A673 (cell line): Measurements from ENCODE around the gene CARM1. TPM values are rescaled to one million over a fixed set of nuclear protein-coding genes. Genes with fewer than 3 reads are reported as not detected.

Source experiments
- BruUV-seq: library from RNA; stranded (reverse); fragments of 400-500 nt; replicated peaks from 2 replicates; lab custom pipeline; 2021; lab: Mats Ljungman, UMichigan
- CTCF ChIA-PET: fragments of 300-600 bp; sonication (Branson Sonifier 250); formaldehyde crosslinking; loops from one replicate; lab custom pipeline; 2022; ENCODE audit warnings: antibody characterized with exemption; lab: Charles Lee
- POLR2A ChIA-PET: fragments of 300-600 bp; sonication (Branson Sonifier 250); formaldehyde crosslinking; loops from one replicate; lab custom pipeline; 2022; ENCODE audit warnings: antibody characterized with exemption; ENCODE audit not compliant: low non-redundant PET; lab: Charles Lee
- DNase-seq: peaks from one replicate; pipeline ENCODE4 v3.0.0-alpha.2; 2015; ENCODE audit warnings: low spot score
- H3K27ac ChIP-seq: fragments of 200-600 bp; sonication (generic); 2 replicates; pipeline ENCODE4 v1.5.1; 2016; ENCODE audit warnings: mixed run types, low read depth, mild to moderate bottlenecking, mixed read lengths, antibody characterized with exemption, low read length; ENCODE audit not compliant: poor library complexity, severe bottlenecking
- H3K27me3 ChIP-seq: fragments of 200-600 bp; sonication (generic); replicated peaks from 2 replicates; pipeline ENCODE4 v1.6.1; 2017; ENCODE audit warnings: mixed run types, low read depth, mild to moderate bottlenecking, mixed read lengths, antibody characterized with exemption, low read length; ENCODE audit not compliant: insufficient read depth, poor library complexity
- H3K36me3 ChIP-seq: fragments of 200-600 bp; sonication (generic); 2 replicates; pipeline ENCODE4 v1.6.1; 2016; ENCODE audit warnings: mixed run types, mild to moderate bottlenecking, mixed read lengths, antibody characterized with exemption, low read length; ENCODE audit not compliant: insufficient read depth, poor library complexity, severe bottlenecking
- H3K4me1 ChIP-seq: fragments of 200-600 bp; sonication (generic); 2 replicates; pipeline ENCODE4 v1.6.1; 2017; ENCODE audit warnings: mixed run types, mild to moderate bottlenecking, mixed read lengths, antibody characterized with exemption, low read length; ENCODE audit not compliant: insufficient read depth, poor library complexity, severe bottlenecking
- H3K4me3 ChIP-seq: fragments of 200-600 bp; sonication (generic); 2 replicates; pipeline ENCODE4 v1.5.1; 2016; ENCODE audit warnings: low read depth, mixed run types, mild to moderate bottlenecking, mixed read lengths, low read length; ENCODE audit not compliant: poor library complexity, severe bottlenecking
- H3K9me3 ChIP-seq: fragments of 200-600 bp; sonication (generic); 2 replicates; pipeline ENCODE4 v1.6.1; 2016; ENCODE audit warnings: mixed run types, low read depth, mild to moderate bottlenecking, mixed read lengths, antibody characterized with exemption, low read length; ENCODE audit not compliant: poor library complexity, severe bottlenecking
- CTCF ChIP-seq: fragments of 300-800, 200-600 bp; sonication (generic); conservative IDR thresholded peaks from 2 replicates; pipeline ENCODE4 v1.5.1; 2017; ENCODE audit warnings: low read depth, mild to moderate bottlenecking, antibody characterized with exemption, low read length, moderate library complexity, mixed read lengths
- EZH2 ChIP-seq: fragments of 200-600 bp; sonication (generic); IDR thresholded peaks from 2 replicates; pipeline ENCODE4 v1.6.1; 2017; ENCODE audit warnings: borderline replicate concordance, low read depth, mild to moderate bottlenecking, mixed read lengths, antibody characterized with exemption, low read length; ENCODE audit not compliant: poor library complexity, severe bottlenecking
- intact Hi-C: fragments of 100-400 bp; cut with micrococcal nuclease; formaldehyde crosslinking; loops from one replicate; pipeline ENCODE4 v1.10.0; 2022; ENCODE audit not compliant: unreplicated experiment
- total RNA-seq: library from RNA; stranded (reverse); gene quantifications from 2 replicates; pipeline ENCODE4 v1.2.3, GENCODE V29; 2021

CARM1 gene
- total RNA-seq, 1 experiment from 2014 or later, result 78.7 TPM

DNA sequence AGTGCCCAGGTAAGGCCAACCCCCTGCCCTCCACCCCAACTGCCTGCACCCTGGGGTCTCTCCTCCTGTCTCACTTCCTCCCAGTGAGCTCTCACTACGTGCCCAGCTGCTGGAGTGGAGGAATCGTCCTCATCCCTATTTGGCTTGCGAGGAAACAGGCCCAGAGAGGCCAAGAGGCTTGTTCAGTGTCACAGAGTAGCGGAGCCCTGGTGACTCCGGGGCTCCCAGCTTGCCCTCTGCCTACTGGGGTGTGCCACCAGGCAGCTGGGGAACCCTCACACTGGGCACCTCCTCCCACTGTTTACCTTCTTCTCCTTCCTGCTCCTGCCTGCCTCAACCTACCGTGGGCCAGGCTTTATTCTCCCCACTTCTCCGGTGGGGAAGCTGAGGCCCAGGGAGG, 41.0 kb upstream of the CARM1 start:
- ChIA-PET POLR2A (no interaction called here), CTCF (interaction anchor here (1.2 kb wide), 1 partner anchor 249 kb away, joined by 3 read pairs; no protein-coding TSS in a partner anchor)
- intact Hi-C loops, result no loop called here
- H3K27me3 ChIP-seq, result no peaks in the 10 kb centered on the region
- H3K4me1 ChIP-seq, result no peaks in the 10 kb centered on the region
- TF ChIP-seq CTCF, result no peak
- no peak for TF ChIP-seq EZH2
- BruUV-seq, result no TSS peak
- no peaks in the 10 kb centered on the region for H3K9me3 ChIP-seq
- H3K27ac ChIP-seq, result no peak overlapping the region
- peaks cover 13% of the 10 kb centered on the region for H3K36me3 ChIP-seq
- no peak overlapping the region for H3K4me3 ChIP-seq
- DNase-seq, result no peak

DNA sequence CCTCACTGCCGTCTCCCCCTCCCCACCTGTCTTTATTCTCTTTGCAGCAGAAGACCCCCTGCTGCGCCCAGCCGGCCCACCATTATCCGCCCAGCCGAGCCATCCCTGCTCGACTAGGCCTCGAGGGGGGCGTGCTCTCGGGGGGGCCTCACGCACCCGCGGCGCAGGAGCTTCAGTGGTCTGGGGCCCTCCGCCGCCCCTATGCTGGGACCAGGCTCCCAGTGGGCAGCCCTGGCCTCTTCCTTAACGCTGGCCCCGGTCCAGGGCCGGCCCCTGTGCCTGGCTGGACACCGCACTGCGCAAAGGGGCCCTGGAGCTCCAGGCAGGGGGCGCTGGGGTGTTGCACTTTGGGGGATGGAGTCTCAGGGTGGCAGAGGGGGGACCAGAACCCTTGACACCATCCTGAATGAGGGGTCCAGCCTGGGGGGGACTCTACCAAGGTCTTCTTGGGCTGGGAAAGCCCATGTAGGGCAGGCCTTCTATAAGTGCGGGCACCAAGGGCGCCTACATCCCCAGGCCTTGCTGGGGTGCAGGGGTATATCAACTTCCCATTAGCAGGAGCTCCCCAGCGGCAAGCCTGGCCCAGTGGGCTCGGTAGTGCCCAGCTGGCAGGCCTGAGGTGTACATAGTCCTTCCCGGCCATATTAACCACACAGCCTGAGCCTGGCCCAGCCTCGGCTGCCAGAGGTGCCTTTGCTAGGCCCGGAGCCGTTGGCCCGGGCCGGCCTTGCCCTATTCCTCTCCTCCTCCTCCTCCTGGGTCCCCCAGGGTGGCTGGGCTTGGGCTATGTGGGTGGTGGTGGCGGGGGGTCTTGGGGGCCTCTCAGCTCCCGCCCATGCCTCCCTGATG, 40.2 kb upstream of the CARM1 start:
- DNase-seq, result no peak
- Histone ChIP-seq H3K27ac (no peak overlapping the region), H3K36me3 (peaks cover 13% of the 10 kb centered on the region), H3K4me3 (no peak overlapping the region), H3K27me3 (no peaks in the 10 kb centered on the region), H3K9me3 (no peaks in the 10 kb centered on the region), H3K4me1 (no peaks in the 10 kb centered on the region)
- ChIA-PET POLR2A (no interaction called here), CTCF (no interaction called here)
- intact Hi-C loops, result no loop called here
- no TSS peak for BruUV-seq
- no peak for TF ChIP-seq CTCF
- no peak for TF ChIP-seq EZH2

DNA sequence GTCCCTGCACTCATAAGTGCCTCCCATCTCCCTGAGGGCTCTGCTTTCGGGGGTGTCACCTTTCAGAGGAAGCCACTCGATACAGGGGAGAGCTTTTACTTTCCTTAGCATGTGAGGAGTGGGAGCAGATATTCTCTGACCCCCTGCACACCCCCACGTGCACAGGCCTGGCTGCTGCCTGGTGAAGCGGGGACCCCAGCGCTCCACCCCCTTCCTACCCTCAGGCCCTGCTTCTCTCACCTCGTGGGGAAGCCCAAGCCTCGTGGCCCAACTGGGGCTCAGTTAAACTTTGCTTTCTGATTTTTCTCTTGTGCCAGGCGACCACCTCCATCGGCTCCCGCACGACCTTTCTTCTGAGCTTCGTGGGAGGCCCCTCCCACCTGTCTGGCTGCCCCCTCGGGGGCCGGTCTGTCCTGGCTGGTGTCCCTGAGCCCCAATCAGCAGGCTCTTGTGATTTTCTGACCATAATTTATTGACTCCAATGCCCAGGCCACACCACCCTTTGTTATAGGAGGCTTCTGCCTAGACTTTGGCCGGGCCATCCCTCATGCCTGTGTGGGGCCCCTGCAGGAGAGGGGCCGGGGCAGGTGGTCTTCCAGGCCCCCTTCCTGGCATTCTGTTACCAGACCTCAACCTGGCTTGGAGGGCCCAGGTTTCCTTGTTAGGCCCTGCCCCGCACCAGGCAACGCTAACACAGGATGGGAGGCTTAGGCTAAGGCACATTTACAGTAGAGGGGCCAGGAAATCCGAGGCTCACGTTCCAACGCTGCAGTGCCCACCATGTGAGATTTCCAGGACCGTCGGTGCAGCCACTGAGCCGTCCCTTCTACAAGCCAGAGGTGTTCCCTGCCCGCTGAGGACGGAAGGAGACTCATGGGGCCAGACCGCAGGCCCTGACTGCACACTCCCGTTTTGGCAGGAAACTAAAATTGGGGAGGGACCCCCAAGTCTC, 39.1 kb upstream of the CARM1 start:
- Histone ChIP-seq H3K27ac (no peak overlapping the region), H3K36me3 (peaks cover 13% of the 10 kb centered on the region), H3K4me3 (no peak overlapping the region), H3K27me3 (no peaks in the 10 kb centered on the region), H3K4me1 (no peaks in the 10 kb centered on the region), H3K9me3 (no peaks in the 10 kb centered on the region)
- intact Hi-C loops, result no loop called here
- TF ChIP-seq EZH2, result no peak
- no peak for TF ChIP-seq CTCF
- ChIA-PET POLR2A (no interaction called here), CTCF (no interaction called here)
- no TSS peak for BruUV-seq
- no peak for DNase-seq
